NCI-H1092 (cell line): ENCODE results near the gene TRPT1.
A peak's percentile ranks its signal among the peaks of the same experiment; 100 is the strongest.
"Not testable (repeated sequence)": the region's sequence is repeated elsewhere in the genome, so short reads cannot be mapped to it uniquely, and the experiment has no call there.

Experiments used
- DNase-seq: peaks from one replicate; lab custom pipeline; 2025; lab: John Stamatoyannopoulos, UW

The TRPT1 gene

GRCh38 chr11:64258356-64258755 lies 32.4 kb upstream of the TRPT1 start:
- no peak for DNase-seq

GRCh38 chr11:64256300-64256699 lies 30.3 kb upstream of the TRPT1 start:
- DNase-seq = no peak

- no peak for DNase-seq
Measured at GRCh38 chr11:64255135-64256128, 29.4 kb upstream of the TRPT1 start.

- DNase-seq = no peak
Measured at GRCh38 chr11:64254326-64254725, 28.3 kb upstream of the TRPT1 start.

GRCh38 chr11:64253481-64253880 lies 27.5 kb upstream of the TRPT1 start:
- no peak for DNase-seq

- DNase-seq = no peak
Measured at GRCh38 chr11:64253043-64253442, 27.1 kb upstream of the TRPT1 start.

- no peak for DNase-seq
Measured at GRCh38 chr11:64252003-64252872, 26.3 kb upstream of the TRPT1 start.

- DNase-seq = no peak
Measured at GRCh38 chr11:64251753-64252002, 25.7 kb upstream of the TRPT1 start.

- no peak for DNase-seq
Measured at GRCh38 chr11:64251016-64251752, 25.2 kb upstream of the TRPT1 start, which contains the start of gene PLCB3. Gene PLCB3 (plus strand): TSS chr11:64251530. CDS start chr11:64251650, 120 bp downstream.

- DNase-seq = no peak
Measured at GRCh38 chr11:64250415-64251015, 24.5 kb upstream of the TRPT1 start.

- DNase-seq = no peak
Measured at GRCh38 chr11:64249563-64250414, 23.8 kb upstream of the TRPT1 start.

- no peak for DNase-seq
Measured at GRCh38 chr11:64249038-64249437, 23.1 kb upstream of the TRPT1 start.

GRCh38 chr11:64248578-64248977 lies 22.6 kb upstream of the TRPT1 start:
- DNase-seq = no peak

GRCh38 chr11:64247729-64248531 lies 21.9 kb upstream of the TRPT1 start:
- DNase-seq = no peak

GRCh38 chr11:64246871-64247728 lies 21.1 kb upstream of the TRPT1 start, which contains the start of gene PPP1R14B:
Gene PPP1R14B (minus strand): TSS chr11:64246943. CDS start chr11:64246673, 270 bp downstream.
- peak; percentile 85 for DNase-seq

GRCh38 chr11:64246621-64246870 lies 20.6 kb upstream of the TRPT1 start:
- DNase-seq = not testable (repeated sequence)

- peak; percentile 40 for DNase-seq
Measured at GRCh38 chr11:64245797-64246620, 20.0 kb upstream of the TRPT1 start.

- no peak for DNase-seq
Measured at GRCh38 chr11:64245401-64245796, 19.4 kb upstream of the TRPT1 start.
